Erythroblast (primary cell): ENCODE results near the gene COPZ1.

Experiments
- GATA1 ChIP-seq: IDR thresholded peaks from 2 replicates; pipeline ENCODE4 v1.6.1; 2011; ENCODE audit warnings: low read depth, mild to moderate bottlenecking, control low read depth, low read length, moderate library complexity
- POLR2A ChIP-seq: IDR thresholded peaks from 2 replicates; pipeline ENCODE4 v1.6.1; 2011; ENCODE audit warnings: mild to moderate bottlenecking, low read length

DNA sequence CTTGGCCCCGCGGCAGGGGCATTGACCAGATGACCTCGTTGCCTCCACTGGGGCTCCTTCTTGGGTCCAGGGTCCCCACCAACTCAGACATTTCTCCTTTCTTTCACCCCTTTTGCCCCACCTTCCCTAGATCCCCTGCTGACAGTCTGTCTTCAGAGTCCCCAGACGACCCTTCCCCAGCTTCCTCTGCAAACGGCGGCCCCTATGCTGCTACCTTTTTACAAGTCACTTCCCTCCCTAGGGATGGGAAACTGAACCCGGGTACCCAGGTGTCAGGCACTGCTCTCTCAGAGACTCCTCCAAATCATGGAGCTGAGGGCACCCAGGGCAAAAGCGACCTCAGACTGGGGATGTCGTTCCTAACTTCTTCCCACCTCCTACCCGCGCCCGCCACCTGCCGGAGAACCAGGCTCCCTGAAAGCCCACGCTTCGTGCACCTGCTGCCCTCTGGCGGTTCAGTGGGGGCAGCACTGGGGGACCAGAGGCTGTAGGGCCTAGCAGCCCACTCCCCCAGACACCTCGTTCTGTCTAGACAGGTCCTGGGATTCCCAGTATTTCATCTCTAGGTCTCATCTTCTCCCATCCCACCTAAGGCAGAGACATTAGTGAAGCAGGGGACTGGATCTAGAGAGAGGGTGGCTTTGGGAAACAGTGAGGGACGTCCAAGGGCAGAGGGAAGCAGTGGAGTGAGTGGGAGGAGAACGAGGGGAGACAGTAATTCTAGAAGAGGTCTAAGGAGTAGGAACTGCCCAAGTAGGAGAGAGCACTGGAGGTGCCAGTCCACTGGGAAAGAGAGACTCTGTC lies 54.7 kb downstream of the COPZ1 start:
- no peak for TF ChIP-seq POLR2A
- TF ChIP-seq GATA1, result no peak
